Measurements from ENCODE around the gene LRRC26. TPM values are rescaled to one million over a fixed set of nuclear protein-coding genes. Genes with fewer than 3 reads are reported as not detected.

Gene LRRC26
- polyA plus RNA-seq, 3 donors, result not detected

DNA sequence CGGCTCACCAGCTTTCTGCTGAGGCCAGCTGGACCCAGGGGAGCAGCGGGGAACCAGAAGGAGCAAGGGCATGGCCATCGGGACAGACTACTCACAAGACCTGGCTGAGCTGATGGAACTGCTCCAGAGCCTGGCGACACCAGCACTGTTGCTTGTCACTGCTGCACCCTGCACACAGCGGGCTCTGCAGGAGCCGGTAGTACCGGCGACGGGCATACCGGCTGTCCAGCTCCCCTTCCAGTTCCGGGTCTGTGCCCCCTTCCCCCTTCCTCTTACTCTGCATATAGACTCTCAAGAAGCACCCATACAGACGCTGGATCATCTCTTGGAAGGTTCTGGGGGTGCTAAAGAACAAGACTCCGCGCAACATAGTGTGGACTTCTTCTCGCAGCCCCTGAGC, 17.5 kb upstream of the LRRC26 start:
- 93% methylated on average over 15 of the region's 15 CpGs for WGBS (ENCODE audit: insufficient coverage)
- H3K9ac ChIP-seq (ENCODE audit: insufficient read depth, low read length, poor library complexity, severe bottlenecking), result peak overlapping the region; percentile 95
- H3K27ac Mint-ChIP-seq, result peak overlapping the region; percentile 91 to 96 (median 94)
- no peaks in the 10 kb centered on the region for H3K27me3 Mint-ChIP-seq (ENCODE audit: low read depth in 3 of 3)
- H3K36me3 Mint-ChIP-seq, result peaks cover 37 to 73% of the 10 kb centered on the region in 2 donors
- H3K4me3 Mint-ChIP-seq, result peak overlapping the region; percentile 86 to 94
- H2AFZ ChIP-seq (ENCODE audit: insufficient read depth, low read depth, low read length, poor library complexity, severe bottlenecking), result no peak overlapping the region
- H3K27ac ChIP-seq (ENCODE audit: low read depth in 1 of 2, low read length in 2 of 2), result peak overlapping the region; percentile 70 to 96
- H3K4me3 ChIP-seq (replicated peaks in 1 of 3; ENCODE audit: low read depth in 2 of 3, low read length in 3 of 3), result peak overlapping the region; percentile 83 to 95 (median 92)
- peak overlapping the region; percentile 100 for H3K4me2 ChIP-seq (replicated peaks; ENCODE audit: extremely low read depth, low read length, poor library complexity, severe bottlenecking)
- H3K4me1 Mint-ChIP-seq, result peaks cover 32% of the 10 kb centered on the region
- peaks cover 28 to 39% of the 10 kb centered on the region in 2 donors for H3K4me1 ChIP-seq (ENCODE audit: control insufficient read depth in 1 of 2, insufficient read depth in 2 of 2, low read length in 2 of 2)
- H3K36me3 ChIP-seq (replicated peaks in 1 of 2; ENCODE audit: control insufficient read depth in 1 of 2, insufficient read depth in 2 of 2, low read length in 2 of 2), result peaks cover 60 to 67% of the 10 kb centered on the region in 2 donors
- DNase-seq, result no peak
- no peaks in the 10 kb centered on the region for H3K9me3 ChIP-seq (replicated peaks in 1 of 2; ENCODE audit: control insufficient read depth in 1 of 2, insufficient read depth in 1 of 2, low read length in 2 of 2)
- H3K27me3 ChIP-seq (ENCODE audit: control insufficient read depth in 2 of 2, insufficient read depth in 2 of 2, low read length in 2 of 2), result no peaks in the 10 kb centered on the region
- TF ChIP-seq, protein P1, sequence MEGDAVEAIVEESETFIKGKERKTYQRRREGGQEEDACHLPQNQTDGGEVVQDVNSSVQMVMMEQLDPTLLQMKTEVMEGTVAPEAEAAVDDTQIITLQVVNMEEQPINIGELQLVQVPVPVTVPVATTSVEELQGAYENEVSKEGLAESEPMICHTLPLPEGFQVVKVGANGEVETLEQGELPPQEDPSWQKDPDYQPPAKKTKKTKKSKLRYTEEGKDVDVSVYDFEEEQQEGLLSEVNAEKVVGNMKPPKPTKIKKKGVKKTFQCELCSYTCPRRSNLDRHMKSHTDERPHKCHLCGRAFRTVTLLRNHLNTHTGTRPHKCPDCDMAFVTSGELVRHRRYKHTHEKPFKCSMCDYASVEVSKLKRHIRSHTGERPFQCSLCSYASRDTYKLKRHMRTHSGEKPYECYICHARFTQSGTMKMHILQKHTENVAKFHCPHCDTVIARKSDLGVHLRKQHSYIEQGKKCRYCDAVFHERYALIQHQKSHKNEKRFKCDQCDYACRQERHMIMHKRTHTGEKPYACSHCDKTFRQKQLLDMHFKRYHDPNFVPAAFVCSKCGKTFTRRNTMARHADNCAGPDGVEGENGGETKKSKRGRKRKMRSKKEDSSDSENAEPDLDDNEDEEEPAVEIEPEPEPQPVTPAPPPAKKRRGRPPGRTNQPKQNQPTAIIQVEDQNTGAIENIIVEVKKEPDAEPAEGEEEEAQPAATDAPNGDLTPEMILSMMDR (IDR thresholded peaks at IDR 0.05), result no peak
- intact Hi-C loops (cut with micrococcal nuclease), result loop anchor here in 1 of 2 donors (5.0 kb wide), 1 partner anchor 50 kb away; no protein-coding TSS in a partner anchor
- peaks cover 44% of the 10 kb centered on the region for H3K79me2 ChIP-seq (ENCODE audit: insufficient read depth, low read length)
- peaks cover 28% of the 10 kb centered on the region for H4K20me1 ChIP-seq (ENCODE audit: insufficient read depth, low read length)
- peaks cover 0 to 2% (median 0%) of the 10 kb centered on the region in 7 donors for H3K9me3 Mint-ChIP-seq

DNA sequence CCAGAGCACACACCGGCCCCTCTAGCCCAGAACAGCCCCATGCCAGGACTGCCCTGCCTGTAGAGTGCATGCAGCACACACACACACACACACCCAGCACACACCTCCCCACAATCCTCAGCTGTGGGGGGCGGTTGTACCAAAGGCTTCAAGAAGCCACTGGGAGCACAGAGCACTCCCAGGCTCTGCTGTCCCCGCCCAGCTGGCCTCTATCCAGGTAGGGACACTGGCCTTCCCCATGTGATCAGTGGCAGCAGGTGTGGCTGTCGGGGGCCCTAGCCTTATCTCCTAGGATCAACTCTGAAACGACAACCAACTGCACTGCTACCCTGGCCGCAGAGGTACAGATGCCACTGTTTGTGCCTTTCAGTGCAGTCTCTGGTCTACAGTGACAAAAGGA, 16.5 kb upstream of the LRRC26 start:
- H3K4me1 ChIP-seq (ENCODE audit: control insufficient read depth in 1 of 2, insufficient read depth in 2 of 2, low read length in 2 of 2), result peaks cover 28 to 39% of the 10 kb centered on the region in 2 donors
- Mint-ChIP-seq H3K27me3 (ENCODE audit: low read depth in 3 of 3) (no peaks in the 10 kb centered on the region), H3K9me3 (peaks cover 0 to 2% (median 0%) of the 10 kb centered on the region in 7 donors), H3K4me1 (peaks cover 32% of the 10 kb centered on the region), H3K4me3 (no peak overlapping the region), H3K36me3 (peaks cover 43 to 77% of the 10 kb centered on the region in 2 donors), H3K27ac (peak overlapping the region in 1 of 7 donors; percentile 12)
- H4K20me1 ChIP-seq (ENCODE audit: insufficient read depth, low read length), result peaks cover 26% of the 10 kb centered on the region
- H3K9me3 ChIP-seq (replicated peaks in 1 of 2; ENCODE audit: control insufficient read depth in 1 of 2, insufficient read depth in 1 of 2, low read length in 2 of 2), result no peaks in the 10 kb centered on the region
- intact Hi-C loops (cut with micrococcal nuclease), result loop anchor here in 1 of 2 donors (5.0 kb wide), 1 partner anchor 51 kb away; no protein-coding TSS in a partner anchor
- peaks cover 44% of the 10 kb centered on the region for H3K79me2 ChIP-seq (ENCODE audit: insufficient read depth, low read length)
- 98% methylated on average over 5 of the region's 6 CpGs for WGBS (ENCODE audit: insufficient coverage)
- H3K36me3 ChIP-seq (replicated peaks in 1 of 2; ENCODE audit: control insufficient read depth in 1 of 2, insufficient read depth in 2 of 2, low read length in 2 of 2), result peaks cover 66 to 67% of the 10 kb centered on the region in 2 donors
- no peaks in the 10 kb centered on the region for H3K27me3 ChIP-seq (ENCODE audit: control insufficient read depth in 2 of 2, insufficient read depth in 2 of 2, low read length in 2 of 2)
- no peak overlapping the region for H3K9ac ChIP-seq (ENCODE audit: insufficient read depth, low read length, poor library complexity, severe bottlenecking)
- H2AFZ ChIP-seq (ENCODE audit: insufficient read depth, low read depth, low read length, poor library complexity, severe bottlenecking), result no peak overlapping the region
- no peak for DNase-seq
- H3K4me3 ChIP-seq (replicated peaks in 1 of 3; ENCODE audit: low read depth in 2 of 3, low read length in 3 of 3), result no peak overlapping the region
- H3K27ac ChIP-seq (ENCODE audit: low read depth in 1 of 2, low read length in 2 of 2), result no peak overlapping the region
- TF ChIP-seq, protein P1 (IDR thresholded peaks at IDR 0.05), result no peak
- H3K4me2 ChIP-seq (replicated peaks; ENCODE audit: extremely low read depth, low read length, poor library complexity, severe bottlenecking), result no peak overlapping the region
